Keratinocyte (primary cell): ENCODE measurements around the gene SH3PXD2A.

ENCODE experiments used
- EZH2 ChIP-seq: IDR thresholded peaks from one replicate; pipeline ENCODE4 v1.6.1; 2012; ENCODE audit warnings: inconsistent platforms, mild to moderate bottlenecking, low read length, moderate library complexity
- TF ChIP-seq, protein P1 (sequence below), 3 experiments: IDR thresholded peaks in 1 of 3; conservative IDR thresholded peaks in 1 of 3; optimal IDR thresholded peaks in 1 of 3; 2 replicates in 2 of 3; 3 replicates in 1 of 3; pipeline versions ENCODE3 to v1.5.1; 2011; ENCODE audit warnings: low read length in 3 of 3, mild to moderate bottlenecking in 3 of 3, moderate library complexity in 2 of 3, control low read depth in 1 of 3, inconsistent platforms in 1 of 3; ENCODE audit not compliant: insufficient read depth in 2 of 3; ENCODE audit errors: extremely low read depth in 1 of 3

DNA sequence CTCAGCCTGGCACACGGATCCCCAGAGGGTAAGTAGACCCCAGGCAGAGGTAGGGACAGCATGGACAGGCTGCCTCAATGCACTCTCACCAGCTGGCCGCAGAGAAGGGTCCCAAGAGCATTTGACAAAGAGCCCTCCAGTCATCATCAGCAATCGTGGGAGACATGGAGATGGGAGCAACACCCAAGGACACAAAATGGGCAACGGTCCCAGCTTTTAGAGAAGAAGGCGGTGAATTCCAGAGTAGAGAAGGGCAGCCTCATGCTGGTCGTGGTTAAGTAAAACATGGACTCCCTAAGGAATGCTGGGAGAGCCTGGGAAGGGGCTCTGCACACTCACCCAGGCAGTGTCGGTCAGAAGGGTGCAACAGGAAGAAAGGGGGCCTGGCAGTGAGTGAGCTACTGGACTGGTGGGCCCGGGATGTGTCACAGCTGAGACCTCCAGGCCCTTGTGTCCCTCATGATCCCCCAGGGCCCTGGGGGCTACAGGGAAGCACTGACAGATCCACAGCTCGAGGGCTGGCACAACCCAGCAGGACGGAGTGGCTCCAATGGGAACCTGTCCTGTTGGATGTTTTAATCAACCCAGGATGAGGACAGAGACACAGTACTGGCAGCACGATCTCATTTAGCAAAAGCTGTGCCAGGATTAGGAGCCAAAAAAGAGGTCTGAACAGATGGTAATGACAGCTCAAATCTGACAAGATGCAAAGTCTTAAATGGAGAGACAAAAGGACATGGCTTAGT, 214.8 kb downstream of the SH3PXD2A start:
- no peak for TF ChIP-seq EZH2
- TF ChIP-seq, protein P1, sequence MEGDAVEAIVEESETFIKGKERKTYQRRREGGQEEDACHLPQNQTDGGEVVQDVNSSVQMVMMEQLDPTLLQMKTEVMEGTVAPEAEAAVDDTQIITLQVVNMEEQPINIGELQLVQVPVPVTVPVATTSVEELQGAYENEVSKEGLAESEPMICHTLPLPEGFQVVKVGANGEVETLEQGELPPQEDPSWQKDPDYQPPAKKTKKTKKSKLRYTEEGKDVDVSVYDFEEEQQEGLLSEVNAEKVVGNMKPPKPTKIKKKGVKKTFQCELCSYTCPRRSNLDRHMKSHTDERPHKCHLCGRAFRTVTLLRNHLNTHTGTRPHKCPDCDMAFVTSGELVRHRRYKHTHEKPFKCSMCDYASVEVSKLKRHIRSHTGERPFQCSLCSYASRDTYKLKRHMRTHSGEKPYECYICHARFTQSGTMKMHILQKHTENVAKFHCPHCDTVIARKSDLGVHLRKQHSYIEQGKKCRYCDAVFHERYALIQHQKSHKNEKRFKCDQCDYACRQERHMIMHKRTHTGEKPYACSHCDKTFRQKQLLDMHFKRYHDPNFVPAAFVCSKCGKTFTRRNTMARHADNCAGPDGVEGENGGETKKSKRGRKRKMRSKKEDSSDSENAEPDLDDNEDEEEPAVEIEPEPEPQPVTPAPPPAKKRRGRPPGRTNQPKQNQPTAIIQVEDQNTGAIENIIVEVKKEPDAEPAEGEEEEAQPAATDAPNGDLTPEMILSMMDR (optimal IDR thresholded peaks at IDR 0.05 in 1 of 3, IDR thresholded peaks at IDR 0.05 in 1 of 3, conservative IDR thresholded peaks at IDR 0.05 in 1 of 3; ENCODE audit: extremely low read depth in 1 of 3, insufficient read depth in 2 of 3, low read length in 3 of 3) = no peak
